ENCODE measurements around the gene TYW1. TPM values are rescaled to one million over a fixed set of nuclear protein-coding genes. Genes with fewer than 3 reads are reported as not detected.
A peak's percentile ranks its signal among the peaks of the same experiment; 100 is the strongest.

TYW1 gene
- total RNA-seq, 4 donors from 2014 or later: 6.8 to 24.6 (median 17.5) TPM

DNA sequence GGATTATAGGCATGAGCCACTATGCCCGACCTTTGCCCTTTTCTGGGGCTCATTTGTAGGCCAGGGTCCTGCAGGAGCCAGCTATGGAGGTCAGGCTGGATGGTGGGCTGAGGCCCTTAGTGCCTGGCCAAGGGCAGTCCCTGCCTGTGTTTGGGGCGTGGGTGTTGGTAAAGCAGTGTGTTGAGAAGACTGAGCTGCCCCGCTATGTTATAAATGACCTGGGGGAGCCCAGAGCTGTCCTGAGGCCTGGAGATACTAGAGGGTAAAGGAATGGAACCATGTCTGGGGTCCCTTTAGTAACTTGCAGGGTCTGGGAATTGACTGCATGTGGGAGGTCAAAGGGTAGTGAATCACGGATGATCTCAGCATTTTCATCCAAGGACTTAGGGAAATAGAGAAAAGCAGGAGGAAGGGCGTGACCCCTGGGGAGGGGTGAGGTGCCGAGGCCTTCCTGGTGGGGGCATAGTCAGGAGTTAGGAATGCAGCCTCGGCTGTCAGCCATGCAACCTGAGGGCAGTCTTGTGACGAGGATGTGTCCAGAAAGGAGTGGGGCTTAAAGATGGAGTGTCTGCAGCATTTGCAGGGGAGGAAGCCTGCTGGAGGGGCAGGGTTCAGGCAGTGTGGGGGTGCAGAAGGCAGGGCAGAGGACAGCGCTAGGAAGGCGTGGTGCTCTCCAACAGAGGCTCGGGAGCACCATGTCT is 44.1 kb upstream of the TYW1 start:
- WGBS, 2 donors: 60 to 62% methylated on average over 8 to 10 of the region's 11 CpGs
- Histone ChIP-seq H3K27me3 (no peaks in the 10 kb centered on the region), H3K9me3 (no peaks in the 10 kb centered on the region), H3K4me1 (peaks cover 0 to 11% (median 7%) of the 10 kb centered on the region in 3 donors), H3K36me3 (peaks cover 14 to 99% (median 52%) of the 10 kb centered on the region in 3 donors), H3K4me3 (no peak overlapping the region), H3K27ac (peak overlapping the region; percentile 14 to 62 (median 47))
- DNase-seq: no peak
- intact Hi-C loops (cut with DNase I): no loop called here
- TF ChIP-seq, protein P1, sequence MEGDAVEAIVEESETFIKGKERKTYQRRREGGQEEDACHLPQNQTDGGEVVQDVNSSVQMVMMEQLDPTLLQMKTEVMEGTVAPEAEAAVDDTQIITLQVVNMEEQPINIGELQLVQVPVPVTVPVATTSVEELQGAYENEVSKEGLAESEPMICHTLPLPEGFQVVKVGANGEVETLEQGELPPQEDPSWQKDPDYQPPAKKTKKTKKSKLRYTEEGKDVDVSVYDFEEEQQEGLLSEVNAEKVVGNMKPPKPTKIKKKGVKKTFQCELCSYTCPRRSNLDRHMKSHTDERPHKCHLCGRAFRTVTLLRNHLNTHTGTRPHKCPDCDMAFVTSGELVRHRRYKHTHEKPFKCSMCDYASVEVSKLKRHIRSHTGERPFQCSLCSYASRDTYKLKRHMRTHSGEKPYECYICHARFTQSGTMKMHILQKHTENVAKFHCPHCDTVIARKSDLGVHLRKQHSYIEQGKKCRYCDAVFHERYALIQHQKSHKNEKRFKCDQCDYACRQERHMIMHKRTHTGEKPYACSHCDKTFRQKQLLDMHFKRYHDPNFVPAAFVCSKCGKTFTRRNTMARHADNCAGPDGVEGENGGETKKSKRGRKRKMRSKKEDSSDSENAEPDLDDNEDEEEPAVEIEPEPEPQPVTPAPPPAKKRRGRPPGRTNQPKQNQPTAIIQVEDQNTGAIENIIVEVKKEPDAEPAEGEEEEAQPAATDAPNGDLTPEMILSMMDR (IDR thresholded peaks at IDR 0.05): no peak

DNA sequence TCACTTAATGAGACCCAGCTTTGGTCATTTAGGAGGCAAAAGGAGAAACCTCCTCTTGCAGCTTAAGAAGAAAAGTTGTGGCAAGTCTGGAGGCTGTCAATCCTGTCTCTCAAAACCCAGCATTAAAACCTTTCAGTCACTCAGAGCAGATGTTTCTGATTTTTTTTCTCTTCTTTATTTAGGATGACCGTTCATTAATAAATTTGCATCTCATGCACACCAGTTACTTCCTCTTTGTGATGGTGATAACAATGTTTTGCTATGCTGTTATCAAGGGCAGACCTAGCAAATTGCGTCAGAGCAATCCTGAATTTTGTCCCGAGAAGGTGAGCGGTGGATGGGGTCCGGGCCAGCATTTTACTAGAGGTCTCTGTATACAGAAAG is 43.6 kb upstream of the TYW1 start:
- Histone ChIP-seq H3K27ac (no peak overlapping the region), H3K9me3 (no peaks in the 10 kb centered on the region), H3K4me3 (no peak overlapping the region), H3K4me1 (peaks cover 0 to 11% (median 7%) of the 10 kb centered on the region in 3 donors), H3K27me3 (no peaks in the 10 kb centered on the region), H3K36me3 (peaks cover 8 to 99% (median 48%) of the 10 kb centered on the region in 3 donors)
- intact Hi-C loops (cut with DNase I): no loop called here
- DNase-seq: no peak
- TF ChIP-seq, protein P1 (IDR thresholded peaks at IDR 0.05): no peak
- TF ChIP-seq POLR2A (IDR thresholded peaks at IDR 0.05): no peak
- WGBS, 2 donors: 85 to 91% methylated on average over 5 of the region's 5 CpGs

DNA sequence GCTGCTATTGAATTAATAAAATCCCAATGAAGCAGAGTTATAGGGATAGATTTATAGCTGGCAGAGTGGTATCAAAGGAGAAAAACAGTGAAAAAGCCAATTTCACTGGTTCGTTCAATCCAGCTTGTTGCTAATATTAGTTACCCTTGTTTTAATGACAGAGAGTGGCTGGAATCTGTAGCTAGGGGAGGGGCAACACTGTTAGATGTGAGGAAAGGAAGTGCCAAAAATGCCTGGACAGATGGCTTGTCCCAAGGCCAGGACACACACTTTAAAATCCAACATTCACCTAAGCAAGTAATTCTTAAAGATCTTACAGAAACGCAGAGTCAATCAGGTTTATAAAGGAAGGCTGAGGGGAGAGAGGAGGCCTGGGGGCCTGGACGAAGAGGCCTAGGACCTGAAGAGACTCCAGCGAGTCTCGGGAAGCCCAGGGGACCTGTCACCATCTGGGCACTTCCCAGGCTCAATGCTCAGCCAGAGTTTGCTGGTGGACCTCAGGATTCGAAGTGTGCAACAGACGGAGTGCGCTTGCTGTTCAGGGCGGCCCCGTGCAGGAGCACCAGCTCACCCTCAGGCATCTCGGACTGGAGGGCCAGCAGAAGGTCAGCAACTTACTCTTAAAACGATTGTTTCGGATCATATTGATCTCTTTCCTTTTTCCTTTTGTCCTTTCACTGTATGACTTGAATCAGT is 38.9 kb upstream of the TYW1 start:
- intact Hi-C loops (cut with DNase I): no loop called here
- TF ChIP-seq, protein P1 (IDR thresholded peaks at IDR 0.05): no peak
- no peak for TF ChIP-seq POLR2A (IDR thresholded peaks at IDR 0.05)
- Histone ChIP-seq H3K36me3 (peaks cover 7 to 82% (median 23%) of the 10 kb centered on the region in 3 donors), H3K27me3 (no peaks in the 10 kb centered on the region), H3K4me1 (peaks cover 0 to 2% (median under 1%) of the 10 kb centered on the region in 3 donors), H3K9me3 (no peaks in the 10 kb centered on the region), H3K4me3 (no peak overlapping the region), H3K27ac (no peak overlapping the region)
- 90 to 92% methylated on average over 13 of the region's 13 CpGs for WGBS, 2 donors
- no peak for DNase-seq

DNA sequence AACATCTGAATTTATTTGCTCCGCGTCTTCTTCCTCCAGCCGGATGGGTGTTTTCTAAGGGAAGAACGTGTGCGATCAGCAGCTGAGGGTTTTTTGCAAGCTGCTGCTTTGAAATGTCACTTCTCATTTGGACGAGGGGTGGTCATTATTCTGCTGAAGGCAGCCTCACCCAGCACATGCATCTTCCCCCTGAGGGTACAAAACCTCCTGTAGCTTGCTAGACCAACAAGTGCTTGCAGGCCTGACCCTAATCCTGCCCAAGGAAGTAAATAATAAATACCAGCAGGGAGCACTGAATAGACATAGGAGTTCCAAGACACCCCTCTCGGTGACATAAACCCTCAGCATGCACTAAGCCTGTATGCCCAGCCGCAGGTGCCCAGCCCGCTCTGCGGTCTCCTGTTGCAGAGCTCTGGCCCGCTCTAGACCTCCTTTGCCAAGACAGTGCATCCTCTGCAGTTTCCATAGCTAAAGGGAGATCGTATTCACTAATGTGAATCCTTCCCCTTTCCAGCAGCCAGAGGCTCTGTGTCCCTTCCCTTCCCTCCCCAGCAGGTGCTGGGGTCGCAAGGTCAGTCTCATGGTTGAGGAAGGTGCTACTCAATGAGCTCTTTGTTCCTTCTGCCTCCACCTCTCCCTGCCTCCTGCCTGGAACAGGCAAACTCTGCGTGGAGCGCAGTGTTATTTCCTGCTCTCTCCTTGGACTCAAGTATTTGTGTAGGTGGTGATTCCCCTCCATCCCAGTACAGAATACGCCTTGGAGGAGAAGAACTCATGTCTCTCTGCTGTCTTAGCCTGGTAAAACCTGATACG is 37.9 kb upstream of the TYW1 start:
- no peak for DNase-seq
- TF ChIP-seq, protein P1 (IDR thresholded peaks at IDR 0.05): no peak
- TF ChIP-seq POLR2A (IDR thresholded peaks at IDR 0.05): no peak
- intact Hi-C loops (cut with DNase I): no loop called here
- Histone ChIP-seq H3K9me3 (no peaks in the 10 kb centered on the region), H3K27ac (no peak overlapping the region), H3K4me1 (no peaks in the 10 kb centered on the region), H3K36me3 (peaks cover 7 to 72% (median 23%) of the 10 kb centered on the region in 3 donors), H3K27me3 (no peaks in the 10 kb centered on the region), H3K4me3 (no peak overlapping the region)
- WGBS, 2 donors: 81 to 89% methylated on average over 16 to 17 of the region's 17 CpGs
